Activated T-helper 1 cell treated with anti-CD3 and anti-CD28 coated beads, Interleukin-2, amount 50 U/mL, for 16 hours (primary cell): ENCODE results near the gene ITGAX.
"Not testable (repeated sequence)": the region's sequence is repeated elsewhere in the genome, so short reads cannot be mapped to it uniquely, and the experiment has no call there.

Source experiments
- DNase-seq, 2 donors: peaks; one replicate each; pipeline ENCODE4 v3.0.0-alpha.2; 2020; ENCODE audit warnings: low read depth in 1 of 2, low spot score in 1 of 2

ITGAX gene

GRCh38 chr16:31354394-31355291 lies at the start of gene ITGAX:
TSS of gene ITGAX (plus strand) at chr16:31355176. CDS start at chr16:31355255, 79 bp downstream.
- DNase-seq, result no peak

- DNase-seq, result no peak
These were observed 49.8 kb upstream of the ITGAX start for GRCh38 chr16:31305219-31305618.

GRCh38 chr16:31308381-31308780 lies 46.6 kb upstream of the ITGAX start:
- not testable (repeated sequence) for DNase-seq

- no peak for DNase-seq
These were observed 32.5 kb upstream of the ITGAX start for GRCh38 chr16:31322500-31322899.

GRCh38 chr16:31323959-31324629 lies 30.9 kb upstream of the ITGAX start:
- DNase-seq, result no peak

GRCh38 chr16:31325171-31325570 lies 29.8 kb upstream of the ITGAX start:
- DNase-seq, result no peak

GRCh38 chr16:31327646-31328225 lies 27.2 kb upstream of the ITGAX start:
- no peak for DNase-seq

GRCh38 chr16:31328322-31329052 lies 26.5 kb upstream of the ITGAX start:
- DNase-seq, result no peak

GRCh38 chr16:31329671-31330552 lies 25.1 kb upstream of the ITGAX start:
- no peak for DNase-seq

- no peak for DNase-seq
These were observed 24.5 kb upstream of the ITGAX start for GRCh38 chr16:31330553-31330890.

GRCh38 chr16:31331141-31331764 lies 23.7 kb upstream of the ITGAX start:
- DNase-seq, result no peak

GRCh38 chr16:31331807-31332301 lies 23.1 kb upstream of the ITGAX start:
- DNase-seq, result no peak

GRCh38 chr16:31332544-31332943 lies 22.4 kb upstream of the ITGAX start:
- no peak for DNase-seq

- DNase-seq, result no peak
These were observed 21.0 kb upstream of the ITGAX start for GRCh38 chr16:31333686-31334649.

GRCh38 chr16:31334934-31335333 lies 20.0 kb upstream of the ITGAX start:
- no peak for DNase-seq

- no peak for DNase-seq
These were observed 19.5 kb upstream of the ITGAX start for GRCh38 chr16:31335431-31335830.

GRCh38 chr16:31338166-31338685 lies 16.8 kb upstream of the ITGAX start:
- not testable (repeated sequence) for DNase-seq

GRCh38 chr16:31344712-31345111 lies 10.3 kb upstream of the ITGAX start:
- no peak for DNase-seq
